HepG2 (cell line): ENCODE results near the gene TP73. TPM values are rescaled to one million over a fixed set of nuclear protein-coding genes. Genes with fewer than 3 reads are reported as not detected.

Source experiments
- AHDC1 ChIP-seq: sonication (generic); formaldehyde crosslinking; IDR thresholded peaks from 2 replicates; pipeline ENCODE4 v1.5.1; 2020; ENCODE audit warnings: mild to moderate bottlenecking, missing genetic modification reagents, borderline replicate concordance
- BHLHE40 ChIP-seq: IDR thresholded peaks from 2 replicates; pipeline ENCODE4 v1.6.1; 2011; ENCODE audit warnings: low read length, improper control_type of control experiment
- CREB3 ChIP-seq: sonication (generic); formaldehyde crosslinking; IDR thresholded peaks from 2 replicates; pipeline ENCODE4 v1.5.0; 2020; ENCODE audit warnings: missing genetic modification reagents
- ELK4 ChIP-seq: sonication (generic); formaldehyde crosslinking; IDR thresholded peaks from 2 replicates; pipeline ENCODE4 v1.9.0; 2021; ENCODE audit warnings: missing genetic modification reagents, borderline replicate concordance
- FOSL1 ChIP-seq: sonication (generic); formaldehyde crosslinking; IDR thresholded peaks from 2 replicates; pipeline ENCODE4 v1.9.0; 2021; ENCODE audit warnings: missing genetic modification reagents, borderline replicate concordance
- GTF2F1 ChIP-seq: fragments of 150-350 bp; IDR thresholded peaks from 2 replicates; pipeline ENCODE4 v1.6.1; 2014; ENCODE audit warnings: low read length
- MATR3 ChIP-seq: sonication (generic); formaldehyde crosslinking; IDR thresholded peaks from 2 replicates; pipeline ENCODE4 v1.4.0; 2020; ENCODE audit warnings: missing genetic modification reagents
- PPARG ChIP-seq: conservative IDR thresholded peaks from 2 replicates; pipeline ENCODE4 v1.6.1; 2016; ENCODE audit warnings: missing biosample characterization, missing genetic modification reagents
- ZFP36L2 ChIP-seq: sonication (generic); formaldehyde crosslinking; IDR thresholded peaks from 2 replicates; pipeline ENCODE4 v1.4.0; 2020; ENCODE audit warnings: missing genetic modification reagents
- ZIK1 ChIP-seq: sonication (generic); formaldehyde crosslinking; IDR thresholded peaks from 2 replicates; pipeline ENCODE4 v1.5.0; 2020; ENCODE audit warnings: mild to moderate bottlenecking, low read depth, missing genetic modification reagents, borderline replicate concordance
- ZNF230 ChIP-seq: sonication (generic); formaldehyde crosslinking; IDR thresholded peaks from 2 replicates; pipeline ENCODE4 v1.4.0; 2020; ENCODE audit warnings: mild to moderate bottlenecking, missing genetic modification reagents
- ZNF543 ChIP-seq: sonication (generic); formaldehyde crosslinking; IDR thresholded peaks from 2 replicates; pipeline ENCODE4 v1.4.0; 2020; ENCODE audit warnings: mild to moderate bottlenecking, missing genetic modification reagents
- ZNF570 ChIP-seq: sonication (generic); formaldehyde crosslinking; IDR thresholded peaks from 2 replicates; pipeline ENCODE4 v1.4.0; 2020; ENCODE audit warnings: mild to moderate bottlenecking, missing genetic modification reagents, borderline replicate concordance
- ZNF644 ChIP-seq: IDR thresholded peaks from 2 replicates; pipeline ENCODE4 v1.6.1; 2016; ENCODE audit warnings: low read depth
- ZNF678 ChIP-seq: sonication (generic); formaldehyde crosslinking; IDR thresholded peaks from 2 replicates; pipeline ENCODE4 v1.4.0; 2020; ENCODE audit warnings: mild to moderate bottlenecking, missing genetic modification reagents
- ZNF709 ChIP-seq: sonication (generic); formaldehyde crosslinking; IDR thresholded peaks from 2 replicates; pipeline ENCODE4 v1.5.0; 2020; ENCODE audit warnings: mild to moderate bottlenecking, missing genetic modification reagents
- polyA plus RNA-seq, 8 experiments: library from polyadenylated mRNA; depleted of rRNA in 3 of 8; stranded (reverse) in 7 of 8; unstranded in 1 of 8; fragments of >200 nt; fragmentation: Illumina TruSeq in 4 of 8; extraction: Trizol in 4 of 8; gene quantifications; 2 replicates each; pipeline versions ENCODE4 v1.2.1 to v1.2.3, GENCODE V29; 2011 to 2016; ENCODE audit warnings: low read depth in 4 of 8, missing spikeins in 1 of 8, mixed read lengths in 1 of 8; ENCODE audit not compliant: insufficient read depth in 1 of 8
- total RNA-seq, 5 experiments: library from RNA; depleted of rRNA; stranded (reverse); fragments of >200 nt; fragmentation: Illumina TruSeq; extraction: Trizol; gene quantifications; 2 replicates each; pipeline ENCODE4 v1.2.3, GENCODE V29; 2016; ENCODE audit warnings: low read depth in 1 of 5
- TF ChIP-seq, protein P1 (sequence below): sonication (generic); formaldehyde crosslinking; IDR thresholded peaks from 2 replicates; pipeline ENCODE4 v1.4.0; 2020; ENCODE audit warnings: missing genetic modification reagents, borderline replicate concordance

TP73 gene
- total and polyA plus RNA-seq, 2 of the 13 experiments (the other 11 are each of a cell fraction or from before 2014, with no cell fraction given), result 0.49 to 1.1 TPM

- TF ChIP-seq AHDC1 (CRISPR knock-in tag), result no peak
- TF ChIP-seq ELK4 (CRISPR knock-in tag), result no peak
- TF ChIP-seq ZNF709 (CRISPR knock-in tag), result peak; percentile 28; the same call in 1 of the 2 replicates
- peak; percentile 49; the same call in 1 of the 2 replicates for TF ChIP-seq ZIK1 (CRISPR knock-in tag)
- TF ChIP-seq ZFP36L2, result no peak
- no peak for TF ChIP-seq MATR3 (CRISPR knock-in tag)
- TF ChIP-seq ZNF230 (CRISPR knock-in tag), result no peak
- peak; percentile 48; the same call in 1 of the 2 replicates for TF ChIP-seq BHLHE40
- TF ChIP-seq ZNF644 (CRISPR knock-in tag), result no peak
- no peak for TF ChIP-seq ZNF570 (CRISPR knock-in tag)
- TF ChIP-seq GTF2F1, result no peak
- no peak for TF ChIP-seq PPARG (CRISPR knock-in tag)
- no peak for TF ChIP-seq FOSL1 (CRISPR knock-in tag)
- TF ChIP-seq CREB3 (CRISPR knock-in tag), result no peak
- TF ChIP-seq, protein P1, sequence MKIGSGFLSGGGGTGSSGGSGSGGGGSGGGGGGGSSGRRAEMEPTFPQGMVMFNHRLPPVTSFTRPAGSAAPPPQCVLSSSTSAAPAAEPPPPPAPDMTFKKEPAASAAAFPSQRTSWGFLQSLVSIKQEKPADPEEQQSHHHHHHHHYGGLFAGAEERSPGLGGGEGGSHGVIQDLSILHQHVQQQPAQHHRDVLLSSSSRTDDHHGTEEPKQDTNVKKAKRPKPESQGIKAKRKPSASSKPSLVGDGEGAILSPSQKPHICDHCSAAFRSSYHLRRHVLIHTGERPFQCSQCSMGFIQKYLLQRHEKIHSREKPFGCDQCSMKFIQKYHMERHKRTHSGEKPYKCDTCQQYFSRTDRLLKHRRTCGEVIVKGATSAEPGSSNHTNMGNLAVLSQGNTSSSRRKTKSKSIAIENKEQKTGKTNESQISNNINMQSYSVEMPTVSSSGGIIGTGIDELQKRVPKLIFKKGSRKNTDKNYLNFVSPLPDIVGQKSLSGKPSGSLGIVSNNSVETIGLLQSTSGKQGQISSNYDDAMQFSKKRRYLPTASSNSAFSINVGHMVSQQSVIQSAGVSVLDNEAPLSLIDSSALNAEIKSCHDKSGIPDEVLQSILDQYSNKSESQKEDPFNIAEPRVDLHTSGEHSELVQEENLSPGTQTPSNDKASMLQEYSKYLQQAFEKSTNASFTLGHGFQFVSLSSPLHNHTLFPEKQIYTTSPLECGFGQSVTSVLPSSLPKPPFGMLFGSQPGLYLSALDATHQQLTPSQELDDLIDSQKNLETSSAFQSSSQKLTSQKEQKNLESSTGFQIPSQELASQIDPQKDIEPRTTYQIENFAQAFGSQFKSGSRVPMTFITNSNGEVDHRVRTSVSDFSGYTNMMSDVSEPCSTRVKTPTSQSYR, result no peak; the same call in 1 of the 2 replicates
- no peak for TF ChIP-seq ZNF678 (CRISPR knock-in tag)
- no peak for TF ChIP-seq ZNF543 (CRISPR knock-in tag)
These were observed 27.0 kb upstream of the TP73 start (continued) for GRCh38 chr1:3625151-3625907.
